Epithelial cell of proximal tubule (primary cell): ENCODE results near the gene PUM2. TPM values are rescaled to one million over a fixed set of nuclear protein-coding genes. Genes with fewer than 3 reads are reported as not detected.
A peak's percentile ranks its signal among the peaks of the same experiment; 100 is the strongest.
"Not testable (repeated sequence)": the region's sequence is repeated elsewhere in the genome, so short reads cannot be mapped to it uniquely, and the experiment has no call there.

Experiments used
- DNase-seq: peaks from one replicate; pipeline ENCODE4 v3.0.0-alpha.2; 2011; ENCODE audit warnings: low read depth
- H3K4me3 ChIP-seq: 2 replicates; pipeline ENCODE4 v1.5.1; 2011; ENCODE audit warnings: low read depth, mild to moderate bottlenecking, low read length
- CTCF ChIP-seq: conservative IDR thresholded peaks from 2 replicates; pipeline ENCODE4 v1.5.1; 2012; ENCODE audit warnings: low read depth, mild to moderate bottlenecking, low read length
- total RNA-seq: library from RNA; depleted of rRNA; stranded (reverse); fragments of >200 nt; gene quantifications from 2 replicates; pipeline ENCODE4 v1.2.3, GENCODE V29; 2015

Gene PUM2
- total RNA-seq, 1 donor from 2014 or later: 14.9 TPM

GRCh38 chr2:20247084-20247483 lies 103.6 kb downstream of the PUM2 start:
- DNase-seq: no peak
- no peak for TF ChIP-seq CTCF
- H3K4me3 ChIP-seq: no peak overlapping the region

GRCh38 chr2:20243637-20244036 lies 107.0 kb downstream of the PUM2 start:
- DNase-seq, H3K4me3 ChIP-seq: not testable (repeated sequence)

DNA sequence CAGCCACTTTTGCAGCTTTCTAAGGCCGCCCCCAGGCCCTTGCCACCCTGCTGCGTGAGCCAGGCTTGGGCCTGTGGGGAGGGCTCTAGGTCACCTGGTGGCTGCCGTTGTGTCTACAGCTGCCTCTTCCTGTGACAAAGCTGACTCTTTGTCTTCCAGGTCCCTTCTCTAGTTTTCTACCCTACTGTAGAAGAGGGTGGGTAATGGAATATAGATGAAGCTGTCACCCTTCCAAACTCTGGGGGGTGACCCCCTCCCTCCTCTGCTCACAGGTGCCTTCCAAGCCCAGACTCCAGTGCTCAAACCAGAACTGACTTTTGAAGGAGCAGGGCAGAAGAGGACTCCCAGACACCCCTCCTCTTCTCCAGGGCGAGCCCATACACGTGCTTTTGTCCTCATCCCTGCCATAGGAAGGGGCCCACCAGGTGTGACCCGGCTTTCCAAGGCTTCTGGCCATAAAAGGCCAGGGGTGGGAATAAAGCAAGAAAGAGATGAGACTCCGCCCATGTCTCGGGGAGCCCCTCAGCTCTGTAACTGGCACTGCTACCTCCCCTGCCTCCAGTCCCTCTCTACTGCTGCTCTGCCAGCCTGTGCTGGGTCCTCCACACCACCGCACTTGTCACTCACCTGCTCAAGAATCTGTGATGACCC lies 107.8 kb downstream of the PUM2 start:
- no peak overlapping the region for H3K4me3 ChIP-seq
- TF ChIP-seq CTCF: no peak
- DNase-seq: no peak

GRCh38 chr2:20241973-20242726 lies 108.5 kb downstream of the PUM2 start:
- H3K4me3 ChIP-seq: no peak overlapping the region
- TF ChIP-seq CTCF: peak; percentile 57
- no peak for DNase-seq

DNA sequence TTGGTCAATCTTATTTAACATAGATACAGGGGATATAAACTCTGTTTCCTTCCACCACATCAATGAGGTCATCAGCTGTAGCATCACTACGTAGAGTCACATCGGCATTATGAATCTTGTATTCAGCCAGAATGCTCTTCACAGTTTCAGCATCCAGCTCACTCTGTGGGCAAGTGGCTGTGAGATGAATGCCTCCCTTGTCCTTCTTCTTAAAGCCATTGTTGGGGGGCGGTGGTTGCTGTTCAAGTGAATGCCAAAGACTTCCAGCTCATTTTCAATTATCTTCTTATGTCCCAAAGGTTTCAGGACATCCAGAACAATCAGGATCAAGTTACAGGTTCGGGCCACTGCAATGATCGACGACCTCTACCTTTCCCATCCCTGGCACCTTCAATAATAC lies 110.4 kb downstream of the PUM2 start:
- not testable (repeated sequence) for H3K4me3 ChIP-seq, DNase-seq

DNA sequence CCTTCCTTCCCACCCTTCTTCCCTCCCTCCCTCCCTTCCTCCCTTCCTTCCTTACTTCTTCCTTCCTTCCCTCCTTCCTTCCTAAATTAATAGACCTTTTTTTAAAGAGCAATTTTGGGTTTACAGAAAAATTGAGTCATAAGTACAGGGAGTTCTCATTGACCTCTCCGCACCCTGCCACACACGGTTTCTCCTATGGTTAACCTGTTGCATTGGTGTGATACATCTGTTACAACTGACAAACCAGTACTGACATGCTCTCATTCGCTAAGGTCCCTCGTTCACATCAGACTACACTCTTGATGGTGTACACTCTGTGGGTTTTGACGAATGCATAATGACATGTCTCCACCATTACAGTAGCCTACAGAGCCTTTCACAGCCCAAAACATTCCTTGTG lies 114.1 kb downstream of the PUM2 start:
- no peak overlapping the region for H3K4me3 ChIP-seq
- no peak for DNase-seq
- TF ChIP-seq CTCF: no peak

- TF ChIP-seq CTCF: no peak
- no peak overlapping the region for H3K4me3 ChIP-seq
- DNase-seq: no peak
Measured at GRCh38 chr2:20235655-20236305, 114.9 kb downstream of the PUM2 start.

- DNase-seq, H3K4me3 ChIP-seq: not testable (repeated sequence)
Measured at GRCh38 chr2:20234597-20234996, 116.0 kb downstream of the PUM2 start.
